HG03457 (cell line): ENCODE measurements around the gene CLEC4G.

Experiments used
- ATAC-seq: cut with Tn5 transposase; IDR thresholded peaks from one replicate; pipeline ENCODE4 v1.9.1; 2021; ENCODE audit warnings: moderate number of reproducible peaks; ENCODE audit not compliant: unreplicated experiment

Gene CLEC4G

GRCh38 chr19:7699003-7699402 lies 32.9 kb downstream of the CLEC4G start:
- no peak for ATAC-seq

- no peak for ATAC-seq
Measured at GRCh38 chr19:7698583-7698982, 33.3 kb downstream of the CLEC4G start.

DNA sequence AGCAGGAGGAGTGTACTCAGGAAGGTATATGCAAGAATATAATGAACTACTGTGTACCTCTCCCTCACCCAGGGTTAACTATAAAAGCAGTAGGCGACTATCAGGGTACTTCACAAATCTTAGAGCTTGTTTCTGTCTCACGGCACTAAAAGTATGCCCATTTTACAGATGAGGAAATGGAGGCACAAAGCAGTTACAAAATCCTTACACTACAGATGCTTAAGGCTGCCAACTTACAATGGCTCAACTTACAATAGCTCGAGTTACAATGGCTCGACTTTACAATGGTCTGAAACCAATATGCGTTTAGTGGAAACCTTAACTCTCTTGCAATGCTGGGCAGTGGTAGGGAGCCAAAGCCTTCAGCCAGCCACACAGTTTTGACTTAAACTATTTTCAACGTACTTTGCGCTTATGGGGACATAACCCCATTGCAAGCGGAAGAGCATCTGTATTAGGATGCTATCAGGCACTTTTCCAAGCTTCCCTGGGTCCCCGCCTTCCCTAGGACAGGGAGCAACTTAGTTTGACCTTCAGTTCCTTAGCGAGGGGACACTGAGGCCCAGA lies 34.1 kb downstream of the CLEC4G start:
- ATAC-seq = no peak

DNA sequence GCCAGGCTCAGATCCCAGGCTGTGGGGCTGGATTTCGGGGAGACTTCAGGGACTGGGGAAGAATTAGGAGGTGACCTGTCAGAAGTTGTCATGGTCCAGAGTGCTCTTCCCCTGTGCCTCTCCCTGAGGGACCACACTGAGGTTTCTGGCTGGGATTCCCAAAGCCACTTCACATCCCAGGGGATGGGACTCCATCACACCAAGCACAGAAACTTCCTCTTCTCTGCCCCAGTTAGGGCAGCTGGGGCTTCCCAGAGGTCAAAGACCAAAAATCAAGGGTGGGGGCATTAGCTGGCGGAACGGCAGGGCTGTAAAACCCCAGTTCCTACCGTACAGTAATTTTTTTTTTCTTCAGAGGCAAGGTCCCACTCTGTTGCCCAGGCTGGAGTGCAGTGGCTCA lies 37.4 kb downstream of the CLEC4G start:
- ATAC-seq = no peak

DNA sequence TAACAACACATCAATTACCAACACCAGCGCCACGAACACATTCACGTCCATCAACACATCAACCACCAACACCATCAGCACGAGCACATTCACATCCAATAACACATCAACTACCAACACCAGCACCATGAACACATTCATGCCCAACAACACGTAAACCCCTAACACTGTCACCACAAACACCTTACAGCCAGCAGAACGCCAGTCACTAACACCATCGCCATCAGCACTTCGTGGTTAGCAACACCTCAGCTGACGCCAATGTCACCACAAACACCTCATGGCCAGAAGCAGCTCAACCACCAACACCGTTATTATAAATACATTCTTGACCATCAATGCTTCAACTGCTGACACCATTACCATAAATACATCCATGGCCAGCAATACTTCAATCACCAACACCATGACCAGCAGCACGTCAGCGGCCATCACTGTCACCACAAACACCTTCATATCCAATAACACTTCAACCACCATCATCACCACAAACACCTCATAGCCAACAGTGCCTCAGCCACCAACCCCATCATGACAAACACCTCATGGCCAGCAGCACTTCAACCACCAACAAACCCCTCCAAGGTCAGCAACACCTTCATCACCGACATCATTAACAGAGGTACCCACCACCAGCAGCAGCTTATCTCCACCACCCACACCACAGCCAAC lies 39.4 kb downstream of the CLEC4G start:
- ATAC-seq = no peak

DNA sequence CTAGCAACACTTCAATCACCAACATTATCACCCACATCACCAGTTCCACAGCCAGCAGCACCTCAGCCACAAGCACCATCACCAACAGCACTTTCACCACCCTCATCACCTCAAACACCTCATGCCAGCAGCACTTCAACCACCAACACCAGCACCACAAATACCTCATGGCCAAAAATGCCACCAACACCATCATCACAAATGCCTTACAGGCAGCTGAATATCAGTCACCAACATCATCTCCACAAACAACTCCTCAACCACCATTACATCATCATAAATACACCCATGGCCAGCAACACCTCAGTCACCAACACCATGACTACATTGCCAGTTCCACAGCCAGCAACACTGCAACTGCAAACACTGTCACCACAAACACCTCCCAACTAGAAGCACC lies 40.4 kb downstream of the CLEC4G start:
- no peak for ATAC-seq

GRCh38 chr19:7690779-7691258 lies 41.1 kb downstream of the CLEC4G start:
- no peak for ATAC-seq

- no peak for ATAC-seq
Measured at GRCh38 chr19:7689165-7689564, 42.7 kb downstream of the CLEC4G start.

GRCh38 chr19:7687177-7687576 lies 44.7 kb downstream of the CLEC4G start:
- ATAC-seq = no peak

GRCh38 chr19:7685546-7686445 lies 46.1 kb downstream of the CLEC4G start:
- no peak for ATAC-seq

DNA sequence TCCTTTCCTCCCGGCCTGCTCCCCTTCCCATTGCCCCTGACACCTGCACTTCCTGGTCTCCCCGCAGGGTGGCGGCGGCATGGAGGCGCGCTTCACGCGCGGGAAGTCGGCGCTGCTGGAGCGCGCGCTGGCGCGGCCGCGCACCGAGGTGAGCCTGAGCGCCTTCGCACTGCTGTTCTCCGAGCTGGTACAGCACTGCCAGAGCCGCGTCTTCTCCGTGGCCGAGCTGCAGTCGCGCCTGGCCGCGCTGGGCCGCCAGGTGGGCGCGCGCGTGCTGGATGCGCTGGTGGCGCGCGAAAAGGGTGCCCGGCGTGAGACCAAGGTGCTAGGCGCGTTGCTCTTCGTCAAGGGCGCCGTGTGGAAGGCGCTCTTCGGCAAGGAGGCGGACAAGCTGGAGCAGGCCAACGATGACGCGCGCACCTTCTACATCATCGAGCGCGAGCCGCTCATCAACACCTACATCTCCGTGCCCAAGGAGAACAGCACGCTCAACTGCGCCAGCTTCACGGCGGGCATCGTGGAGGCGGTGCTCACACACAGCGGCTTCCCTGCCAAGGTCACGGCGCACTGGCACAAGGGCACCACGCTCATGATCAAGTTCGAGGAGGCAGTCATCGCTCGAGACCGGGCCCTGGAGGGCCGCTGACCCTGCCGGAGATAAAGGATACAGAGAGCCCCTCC lies 49.6 kb downstream of the CLEC4G start:
- ATAC-seq = no peak

GRCh38 chr19:7681340-7682174 lies 50.4 kb downstream of the CLEC4G start:
- no peak for ATAC-seq

DNA sequence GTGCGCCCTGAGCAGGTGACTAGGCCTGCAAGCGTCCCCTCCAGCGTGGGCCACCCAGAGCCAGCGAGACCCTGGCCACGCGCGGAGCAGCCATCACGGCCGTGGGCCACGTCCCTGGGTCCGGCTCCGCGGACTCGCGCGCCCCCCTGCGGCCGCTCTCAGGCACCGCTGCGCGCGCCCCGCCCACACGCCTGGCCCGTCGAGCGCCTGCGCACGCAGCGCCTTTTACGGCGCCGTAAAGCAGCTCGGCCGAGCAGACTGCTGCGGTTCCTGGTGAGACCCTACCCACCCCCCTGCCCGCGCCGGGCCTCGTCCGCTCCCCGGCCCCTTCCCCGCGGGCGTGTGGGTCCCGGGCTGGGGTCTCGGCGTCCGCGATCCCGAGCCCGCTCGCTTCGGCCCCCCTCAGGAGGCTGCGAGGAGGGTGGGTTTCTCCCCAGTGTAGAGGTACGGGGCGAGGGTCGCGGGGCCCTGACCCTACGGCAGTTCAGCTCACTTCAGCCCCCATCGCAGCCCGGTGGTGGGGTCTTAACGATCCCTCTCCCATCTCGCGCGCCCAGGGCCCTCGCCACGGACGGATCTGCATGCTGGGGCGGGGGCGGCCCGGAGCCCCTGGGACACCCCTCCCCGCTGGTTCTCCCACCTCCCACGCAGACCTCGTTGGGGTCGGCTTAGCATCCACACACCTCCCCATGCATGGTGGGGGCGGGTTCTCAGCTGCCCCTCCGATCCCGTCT lies 51.1 kb downstream of the CLEC4G start, which contains the start of gene TRAPPC5:
TRAPPC5 (plus strand) TSS at position 228 of the 734 bp plus-strand sequence. CDS start 1,421 bp downstream, outside the sequence.
- no peak for ATAC-seq

GRCh38 chr19:7679771-7680605 lies 51.9 kb downstream of the CLEC4G start:
- ATAC-seq = no peak

DNA sequence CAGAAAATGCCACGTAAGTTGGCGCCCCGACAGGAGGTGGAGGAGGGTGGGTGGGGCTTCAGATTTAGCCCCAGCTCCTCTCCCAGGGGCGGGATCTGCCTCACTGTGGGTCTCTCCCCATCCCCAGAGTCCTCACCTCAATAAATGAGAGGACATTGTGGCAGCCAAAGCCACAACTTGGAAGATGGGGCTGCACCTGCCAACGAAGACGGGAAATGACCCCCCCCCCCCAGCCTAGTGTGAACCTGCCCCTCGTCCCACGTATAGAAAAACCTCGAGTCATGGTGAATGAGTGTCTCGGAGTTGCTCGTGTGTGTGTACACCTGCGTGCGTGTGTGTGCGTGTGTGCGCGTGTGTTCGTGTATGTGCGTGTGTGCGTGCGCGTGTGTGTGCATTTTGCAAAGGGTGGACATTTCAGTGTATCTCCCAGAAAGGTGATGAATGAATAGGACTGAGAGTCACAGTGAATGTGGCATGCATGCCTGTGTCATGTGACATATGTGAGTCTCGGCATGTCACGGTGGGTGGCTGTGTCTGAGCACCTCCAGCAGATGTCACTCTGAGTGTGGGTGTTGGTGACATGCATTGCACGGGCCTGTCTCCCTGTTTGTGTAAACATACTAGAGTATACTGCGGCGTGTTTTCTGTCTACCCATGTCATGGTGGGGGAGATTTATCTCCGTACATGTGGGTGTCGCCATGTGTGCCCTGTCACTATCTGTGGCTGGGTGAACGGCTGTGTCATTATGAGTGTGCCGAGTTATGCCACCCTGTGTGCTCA lies 52.7 kb downstream of the CLEC4G start:
- no peak for ATAC-seq
